GM21423 (cell line): Measurements from ENCODE around the gene JARID2.

Experiments
- ATAC-seq: cut with Tn5 transposase; IDR thresholded peaks from one replicate; pipeline ENCODE4 v1.9.1; 2021; ENCODE audit warnings: mild to moderate bottlenecking, moderate library complexity; ENCODE audit not compliant: unreplicated experiment

JARID2 gene

GRCh38 chr6:15501826-15502445, 256.1 kb downstream of the JARID2 start:
- no peak for ATAC-seq

GRCh38 chr6:15502446-15503345, 256.8 kb downstream of the JARID2 start:
- no peak for ATAC-seq

GRCh38 chr6:15503346-15503680, 257.4 kb downstream of the JARID2 start:
- ATAC-seq: no peak

- no peak for ATAC-seq
These were observed 258.2 kb downstream of the JARID2 start for GRCh38 chr6:15504040-15504495.

- no peak for ATAC-seq
These were observed 258.9 kb downstream of the JARID2 start for GRCh38 chr6:15504581-15505350.

- ATAC-seq: no peak
These were observed 259.6 kb downstream of the JARID2 start for GRCh38 chr6:15505463-15505918.

GRCh38 chr6:15506066-15506465, 260.2 kb downstream of the JARID2 start:
- no peak for ATAC-seq

GRCh38 chr6:15507221-15507620, 261.4 kb downstream of the JARID2 start:
- no peak for ATAC-seq

- ATAC-seq: no peak
These were observed 261.9 kb downstream of the JARID2 start for GRCh38 chr6:15507746-15508145.

- no peak for ATAC-seq
These were observed 262.6 kb downstream of the JARID2 start for GRCh38 chr6:15508441-15508871.

- no peak for ATAC-seq
These were observed 263.1 kb downstream of the JARID2 start for GRCh38 chr6:15508931-15509330.

GRCh38 chr6:15509335-15509933, 263.6 kb downstream of the JARID2 start:
- ATAC-seq: no peak

GRCh38 chr6:15510121-15510520, 264.3 kb downstream of the JARID2 start:
- ATAC-seq: no peak

GRCh38 chr6:15510536-15511247, 264.8 kb downstream of the JARID2 start:
- no peak for ATAC-seq

GRCh38 chr6:15511248-15512125, 265.6 kb downstream of the JARID2 start:
- ATAC-seq: no peak

- ATAC-seq: no peak
These were observed 266.3 kb downstream of the JARID2 start for GRCh38 chr6:15512126-15512525.

GRCh38 chr6:15512721-15513120, 266.9 kb downstream of the JARID2 start:
- ATAC-seq: no peak

- no peak for ATAC-seq
These were observed 267.4 kb downstream of the JARID2 start for GRCh38 chr6:15513131-15513771.
